SU-DHL-6 (cell line): ENCODE results near the gene KLHL8.

Experiments used
- EZH2phosphoT487 ChIP-seq: fragments of 200-600 bp; sonication (generic), shearing (Covaris generic); conservative IDR thresholded peaks from 2 replicates; pipeline ENCODE4 v1.6.1; 2018; ENCODE audit warnings: mild to moderate bottlenecking, antibody characterized with exemption, low read length, moderate library complexity, mixed read lengths
- TF ChIP-seq, protein P1 (sequence below): fragments of 200-600 bp; sonication (generic); IDR thresholded peaks from one replicate; pipeline ENCODE4 v1.5.1; 2017; ENCODE audit warnings: antibody characterized with exemption, mild to moderate bottlenecking, low read length, moderate library complexity; ENCODE audit not compliant: insufficient read depth, poor library complexity, severe bottlenecking

DNA sequence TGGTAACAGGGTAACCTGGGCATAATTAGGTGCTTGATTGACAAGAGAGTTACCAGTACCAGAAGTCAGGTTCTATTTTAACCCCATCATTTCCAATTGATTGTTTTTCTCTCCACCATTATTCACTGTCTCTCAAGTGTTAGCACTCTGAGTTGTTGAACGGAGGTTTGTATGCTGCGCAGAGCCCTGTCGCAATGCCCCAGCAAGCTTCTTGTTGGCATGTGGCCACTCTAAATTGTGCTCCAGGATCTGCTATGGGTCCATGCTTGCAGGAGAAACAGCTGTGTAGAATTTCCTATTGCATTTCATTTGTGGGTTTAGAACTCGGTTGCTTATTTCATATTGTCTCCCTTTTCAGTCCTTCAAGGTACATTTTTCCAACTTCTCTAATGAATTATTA is 98.2 kb downstream of the KLHL8 start:
- TF ChIP-seq, protein P1, sequence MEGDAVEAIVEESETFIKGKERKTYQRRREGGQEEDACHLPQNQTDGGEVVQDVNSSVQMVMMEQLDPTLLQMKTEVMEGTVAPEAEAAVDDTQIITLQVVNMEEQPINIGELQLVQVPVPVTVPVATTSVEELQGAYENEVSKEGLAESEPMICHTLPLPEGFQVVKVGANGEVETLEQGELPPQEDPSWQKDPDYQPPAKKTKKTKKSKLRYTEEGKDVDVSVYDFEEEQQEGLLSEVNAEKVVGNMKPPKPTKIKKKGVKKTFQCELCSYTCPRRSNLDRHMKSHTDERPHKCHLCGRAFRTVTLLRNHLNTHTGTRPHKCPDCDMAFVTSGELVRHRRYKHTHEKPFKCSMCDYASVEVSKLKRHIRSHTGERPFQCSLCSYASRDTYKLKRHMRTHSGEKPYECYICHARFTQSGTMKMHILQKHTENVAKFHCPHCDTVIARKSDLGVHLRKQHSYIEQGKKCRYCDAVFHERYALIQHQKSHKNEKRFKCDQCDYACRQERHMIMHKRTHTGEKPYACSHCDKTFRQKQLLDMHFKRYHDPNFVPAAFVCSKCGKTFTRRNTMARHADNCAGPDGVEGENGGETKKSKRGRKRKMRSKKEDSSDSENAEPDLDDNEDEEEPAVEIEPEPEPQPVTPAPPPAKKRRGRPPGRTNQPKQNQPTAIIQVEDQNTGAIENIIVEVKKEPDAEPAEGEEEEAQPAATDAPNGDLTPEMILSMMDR = no peak
- no peak for TF ChIP-seq EZH2phosphoT487
